Measurements from ENCODE around the gene MIOX. TPM values are rescaled to one million over a fixed set of nuclear protein-coding genes. Genes with fewer than 3 reads are reported as not detected.

The MIOX gene
- total and polyA plus RNA-seq, 2 of the 13 experiments (the other 11 are each of a cell fraction or from before 2014, with no cell fraction given): 1.5 to 2.9 TPM

GRCh38 chr22:50530580-50530876, 43.9 kb downstream of the MIOX start (continued):
- TF ChIP-seq ZNF280B (CRISPR knock-in tag; IDR thresholded peaks at IDR 0.05; ENCODE audit: borderline replicate concordance): no peak
- TF ChIP-seq ZNF501 (CRISPR knock-in tag; IDR thresholded peaks at IDR 0.05): no peak
- TF ChIP-seq MAFK (conservative IDR thresholded peaks at IDR 0.05 in 1 of 2, IDR thresholded peaks at IDR 0.05 in 1 of 2; ENCODE audit: low read length in 2 of 2): no peak
- no peak for TF ChIP-seq ATAD3A (CRISPR knock-in tag; IDR thresholded peaks at IDR 0.05)
- TF ChIP-seq ZUFSP (CRISPR knock-in tag; IDR thresholded peaks at IDR 0.05; ENCODE audit: borderline replicate concordance): no peak
- peak; percentile 75 for TF ChIP-seq MYC (CRISPR knock-in tag; IDR thresholded peaks at IDR 0.05; ENCODE audit: borderline replicate concordance)
- TF ChIP-seq MAFG (CRISPR knock-in tag; IDR thresholded peaks at IDR 0.05): no peak
- no peak for TF ChIP-seq ZBTB8A (CRISPR knock-in tag; IDR thresholded peaks at IDR 0.05; ENCODE audit: borderline replicate concordance, low read depth)
- 0 out of 2 replicates have a peak, but pooled peaks have one; percentile 18 for TF ChIP-seq ZMYM4 (CRISPR knock-in tag; IDR thresholded peaks at IDR 0.05)
- TF ChIP-seq ZNF557 (CRISPR knock-in tag; IDR thresholded peaks at IDR 0.05): no peak
- TF ChIP-seq NR2F2 (IDR thresholded peaks at IDR 0.05; ENCODE audit: borderline replicate concordance, low read depth): peak; percentile 15; the same call in 1 of the 2 replicates
- 0 out of 2 replicates have a peak, but pooled peaks have one; percentile 64 for TF ChIP-seq TFAP4 (IDR thresholded peaks at IDR 0.05; ENCODE audit: borderline replicate concordance, low read depth)
- TF ChIP-seq IRX3 (CRISPR knock-in tag; IDR thresholded peaks at IDR 0.05; ENCODE audit: borderline replicate concordance, low read depth): no peak
- no peak; the same call in 1 of the 2 replicates for TF ChIP-seq ETV5 (CRISPR knock-in tag; IDR thresholded peaks at IDR 0.05; ENCODE audit: borderline replicate concordance)
- TF ChIP-seq ZNF552 (CRISPR knock-in tag; IDR thresholded peaks at IDR 0.05; ENCODE audit: borderline replicate concordance): no peak
- TF ChIP-seq ZNF749 (CRISPR knock-in tag; IDR thresholded peaks at IDR 0.05; ENCODE audit: borderline replicate concordance): 0 out of 2 replicates have a peak, but pooled peaks have one; percentile 14
- TF ChIP-seq SUZ12 (IDR thresholded peaks at IDR 0.05; ENCODE audit: low read depth, low read length): no peak
- TF ChIP-seq CHD2 (IDR thresholded peaks at IDR 0.05; ENCODE audit: low read depth, low read length): no peak
- TF ChIP-seq BRF2 (CRISPR knock-in tag; IDR thresholded peaks at IDR 0.05): no peak
- TF ChIP-seq GPBP1L1 (CRISPR knock-in tag; IDR thresholded peaks at IDR 0.05): no peak
- no peak for TF ChIP-seq ZNF770 (CRISPR knock-in tag; IDR thresholded peaks at IDR 0.05)
- no peak for TF ChIP-seq ZNF747 (CRISPR knock-in tag; IDR thresholded peaks at IDR 0.05; ENCODE audit: borderline replicate concordance)
